BE2C (cell line): ENCODE data around the gene PNMA8B.

Experiments used
- DNase-seq: peaks from one replicate; pipeline ENCODE4 v3.0.0-alpha.2; 2020
- H3K27me3 ChIP-seq: fragments of 250-450 bp; sonication (Bioruptor Pico); 2 replicates; pipeline ENCODE4 v1.5.1; 2020; ENCODE audit warnings: mild to moderate bottlenecking
- H3K36me3 ChIP-seq: fragments of 250-450 bp; sonication (Bioruptor Pico); 2 replicates; pipeline ENCODE4 v1.5.1; 2020; ENCODE audit warnings: mild to moderate bottlenecking
- H3K4me1 ChIP-seq: fragments of 250-450 bp; sonication (Bioruptor Pico); 2 replicates; pipeline ENCODE4 v1.5.1; 2020
- H3K4me3 ChIP-seq: 2 replicates; pipeline ENCODE4 v1.5.1; 2011; ENCODE audit warnings: low read depth, low read length
- H3K9me3 ChIP-seq: fragments of 250-450 bp; sonication (Bioruptor Pico); 2 replicates; pipeline ENCODE4 v1.5.1; 2020
- CTCF ChIP-seq: IDR thresholded peaks from 2 replicates; pipeline ENCODE4 v1.5.1; 2012; ENCODE audit warnings: mild to moderate bottlenecking, low read depth, low read length

The PNMA8B gene

GRCh38 chr19:46482631-46483030 lies 13.0 kb downstream of the PNMA8B start:
- DNase-seq: no peak
- Histone ChIP-seq H3K9me3 (no peaks in the 10 kb centered on the region), H3K27me3 (no peaks in the 10 kb centered on the region), H3K36me3 (no peaks in the 10 kb centered on the region), H3K4me1 (no peaks in the 10 kb centered on the region), H3K4me3 (no peak overlapping the region)
- no peak for TF ChIP-seq CTCF

DNA sequence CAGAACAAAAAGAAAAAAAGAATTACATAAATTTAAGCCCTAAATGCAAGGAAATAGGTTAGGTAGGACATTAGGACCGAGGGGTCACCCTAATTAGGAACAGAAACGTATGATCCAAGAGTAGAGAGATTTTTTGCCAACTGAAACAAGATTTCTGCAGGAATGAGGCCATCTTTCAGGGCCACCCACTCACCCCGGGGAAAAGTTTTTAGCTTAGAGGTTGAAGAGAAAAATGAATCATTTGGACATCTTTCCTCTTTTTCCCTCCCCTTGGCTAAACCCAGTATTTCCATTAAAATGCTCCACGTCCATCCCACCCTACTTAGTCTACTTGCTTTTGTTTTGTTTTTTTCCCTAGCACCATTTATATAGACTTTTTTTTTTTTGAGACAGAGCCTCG lies 13.7 kb downstream of the PNMA8B start:
- no peaks in the 10 kb centered on the region for H3K27me3 ChIP-seq
- TF ChIP-seq CTCF: no peak

DNA sequence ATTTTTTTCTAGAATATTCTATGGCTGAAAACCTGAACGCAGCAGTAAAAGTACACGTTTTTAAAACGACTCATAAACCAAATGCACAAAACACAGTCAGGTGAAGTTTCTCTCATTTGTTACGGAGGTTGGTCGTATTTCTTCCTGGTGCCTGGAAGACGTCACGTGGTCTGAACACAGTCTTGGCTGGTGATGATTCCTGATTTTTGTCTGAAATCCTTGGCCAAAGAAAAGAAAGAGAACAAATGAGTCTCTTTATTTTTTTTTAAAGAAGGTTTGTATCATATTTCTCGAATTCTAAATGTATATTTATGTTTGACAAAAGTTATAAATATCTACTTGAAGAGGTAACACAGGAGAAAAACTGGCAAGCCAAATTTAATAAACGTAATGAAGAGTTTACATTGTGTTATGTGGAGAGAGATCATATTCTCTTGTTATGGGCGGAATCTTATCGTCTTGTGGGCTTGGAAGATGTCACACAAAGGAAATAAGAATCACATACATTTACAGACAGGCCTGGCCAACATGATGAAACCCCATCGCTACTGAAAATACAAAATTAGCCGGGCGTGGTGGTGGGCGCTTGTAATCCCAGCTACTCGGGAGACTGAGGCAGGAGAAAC lies 14.3 kb downstream of the PNMA8B start:
- no peak for TF ChIP-seq CTCF
- Histone ChIP-seq H3K4me1 (no peaks in the 10 kb centered on the region), H3K4me3 (no peak overlapping the region), H3K36me3 (no peaks in the 10 kb centered on the region), H3K27me3 (no peaks in the 10 kb centered on the region), H3K9me3 (no peaks in the 10 kb centered on the region)
- no peak for DNase-seq

More for the DNA sequence above, 13.7 kb downstream of the PNMA8B start:
- no peak for DNase-seq
- H3K4me3 ChIP-seq: no peak overlapping the region
- H3K4me1 ChIP-seq: no peaks in the 10 kb centered on the region
- no peaks in the 10 kb centered on the region for H3K9me3 ChIP-seq
- H3K36me3 ChIP-seq: no peaks in the 10 kb centered on the region

GRCh38 chr19:46480415-46480814 lies 15.3 kb downstream of the PNMA8B start:
- H3K27me3 ChIP-seq: no peaks in the 10 kb centered on the region
- no peaks in the 10 kb centered on the region for H3K36me3 ChIP-seq
- H3K4me3 ChIP-seq: no peak overlapping the region
- H3K4me1 ChIP-seq: no peaks in the 10 kb centered on the region
- no peaks in the 10 kb centered on the region for H3K9me3 ChIP-seq
- TF ChIP-seq CTCF: no peak
- no peak for DNase-seq

DNA sequence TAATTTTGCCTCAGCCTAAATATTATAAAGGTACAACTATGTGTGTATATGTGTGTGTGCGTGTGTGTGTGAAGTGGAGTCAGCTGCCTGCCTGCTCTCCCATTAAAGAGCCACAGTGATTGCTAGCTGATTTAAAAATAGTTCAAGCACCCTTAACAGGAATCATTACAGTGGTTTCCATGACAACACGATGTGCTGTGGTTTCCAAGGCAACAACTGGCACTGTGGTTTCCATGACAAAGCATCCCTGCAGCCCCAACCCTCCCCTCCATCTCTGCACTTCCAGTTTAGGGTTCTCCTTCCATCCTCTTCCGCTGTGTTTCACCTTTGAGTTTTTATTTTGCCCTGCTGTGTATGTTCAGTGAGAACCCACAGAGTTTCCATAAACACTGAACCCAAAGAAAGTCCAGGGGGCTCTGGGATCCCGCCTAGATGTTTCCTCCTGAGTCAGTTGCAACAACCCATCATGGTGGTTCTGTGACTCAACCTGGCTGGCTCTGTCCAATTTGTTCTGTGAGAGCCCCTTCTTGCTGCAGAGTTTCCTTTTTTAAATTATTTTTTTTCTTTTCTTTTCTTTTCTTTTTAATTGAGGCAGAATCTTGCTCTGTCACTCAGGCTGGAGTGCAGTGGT lies 17.2 kb downstream of the PNMA8B start:
- no peaks in the 10 kb centered on the region for H3K9me3 ChIP-seq
- TF ChIP-seq CTCF: no peak
- no peak overlapping the region for H3K4me3 ChIP-seq
- H3K36me3 ChIP-seq: no peaks in the 10 kb centered on the region
- H3K4me1 ChIP-seq: no peaks in the 10 kb centered on the region
- H3K27me3 ChIP-seq: no peaks in the 10 kb centered on the region
- DNase-seq: no peak

DNA sequence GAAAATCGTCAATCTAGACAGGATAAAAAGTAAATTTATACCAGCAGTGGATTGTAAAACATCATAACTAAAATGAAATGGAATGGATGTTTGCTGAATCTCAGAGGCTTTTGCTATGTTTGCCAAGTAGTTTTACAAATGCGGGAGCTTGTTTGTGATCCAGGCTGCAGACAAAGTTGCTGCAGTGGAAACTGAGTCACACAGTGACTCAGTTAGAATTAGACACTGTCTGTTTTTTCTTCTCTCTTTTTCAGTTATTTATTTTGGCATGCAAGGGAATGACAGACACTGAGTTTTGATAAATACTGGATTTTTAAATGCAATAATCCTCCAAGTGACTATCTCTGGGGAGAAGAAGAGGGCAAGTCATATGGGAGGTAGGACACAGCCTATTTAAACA lies 19.7 kb downstream of the PNMA8B start:
- DNase-seq: no peak
- no peaks in the 10 kb centered on the region for H3K4me1 ChIP-seq
- TF ChIP-seq CTCF: no peak
- H3K27me3 ChIP-seq: no peaks in the 10 kb centered on the region
- no peak overlapping the region for H3K4me3 ChIP-seq
- H3K9me3 ChIP-seq: no peaks in the 10 kb centered on the region
- no peaks in the 10 kb centered on the region for H3K36me3 ChIP-seq
